Astrocyte of the cerebellum (primary cell): Measurements from ENCODE around the gene ZMIZ1.

Experiments
- DNase-seq: peaks from one replicate; pipeline ENCODE4 v3.0.0-alpha.2; 2011; ENCODE audit warnings: low read depth
- H3K4me3 ChIP-seq: 2 replicates; pipeline ENCODE4 v1.5.1; 2011; ENCODE audit warnings: mild to moderate bottlenecking, low read depth, low read length, moderate library complexity
- in situ Hi-C: cut with HindIII; loops from 2 replicates; pipeline ENCODE4 v1.10.0; 2017; ENCODE audit warnings: low sequenced_read_pairs
- TF ChIP-seq, protein P1 (sequence below): IDR thresholded peaks from 2 replicates; pipeline ENCODE4 v1.5.1; 2012; ENCODE audit warnings: low read length, low read depth, moderate library complexity, mild to moderate bottlenecking; ENCODE audit errors: missing control alignments

The ZMIZ1 gene

DNA sequence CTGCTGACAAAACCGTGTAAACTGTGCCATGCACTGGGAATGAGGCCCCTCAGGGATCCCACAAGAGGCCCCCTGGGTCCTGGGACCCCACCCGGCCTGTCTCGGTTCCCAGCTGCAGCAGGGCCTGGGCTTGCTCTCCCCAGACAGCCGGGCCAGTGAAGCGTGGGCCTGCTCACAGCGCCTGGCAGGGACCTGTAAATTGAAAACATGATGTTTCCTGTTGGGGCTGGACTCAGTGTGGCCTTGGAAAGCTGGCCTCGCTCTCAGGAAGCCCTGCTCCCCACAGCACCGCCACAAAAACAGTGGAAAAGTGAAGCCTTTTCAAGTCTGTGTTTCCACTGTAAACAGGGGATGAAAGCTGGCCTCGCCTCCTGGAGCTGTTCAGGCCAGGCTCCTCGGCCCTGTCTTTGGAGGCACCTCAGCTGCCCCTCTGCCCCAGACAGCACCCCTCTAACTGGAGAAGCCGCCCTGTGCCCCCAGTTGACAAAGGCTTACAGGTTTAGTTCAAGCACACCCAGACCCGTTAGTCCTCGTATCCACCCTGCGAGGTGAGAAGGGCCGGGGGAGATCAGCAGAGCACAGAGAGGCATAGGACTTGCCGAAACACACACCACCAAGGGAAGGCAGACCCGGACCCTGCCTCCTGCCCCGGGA lies 108.3 kb downstream of the ZMIZ1 start:
- no peak overlapping the region for H3K4me3 ChIP-seq
- no peak for DNase-seq
- in situ Hi-C loops, result no loop called here
- TF ChIP-seq, protein P1, sequence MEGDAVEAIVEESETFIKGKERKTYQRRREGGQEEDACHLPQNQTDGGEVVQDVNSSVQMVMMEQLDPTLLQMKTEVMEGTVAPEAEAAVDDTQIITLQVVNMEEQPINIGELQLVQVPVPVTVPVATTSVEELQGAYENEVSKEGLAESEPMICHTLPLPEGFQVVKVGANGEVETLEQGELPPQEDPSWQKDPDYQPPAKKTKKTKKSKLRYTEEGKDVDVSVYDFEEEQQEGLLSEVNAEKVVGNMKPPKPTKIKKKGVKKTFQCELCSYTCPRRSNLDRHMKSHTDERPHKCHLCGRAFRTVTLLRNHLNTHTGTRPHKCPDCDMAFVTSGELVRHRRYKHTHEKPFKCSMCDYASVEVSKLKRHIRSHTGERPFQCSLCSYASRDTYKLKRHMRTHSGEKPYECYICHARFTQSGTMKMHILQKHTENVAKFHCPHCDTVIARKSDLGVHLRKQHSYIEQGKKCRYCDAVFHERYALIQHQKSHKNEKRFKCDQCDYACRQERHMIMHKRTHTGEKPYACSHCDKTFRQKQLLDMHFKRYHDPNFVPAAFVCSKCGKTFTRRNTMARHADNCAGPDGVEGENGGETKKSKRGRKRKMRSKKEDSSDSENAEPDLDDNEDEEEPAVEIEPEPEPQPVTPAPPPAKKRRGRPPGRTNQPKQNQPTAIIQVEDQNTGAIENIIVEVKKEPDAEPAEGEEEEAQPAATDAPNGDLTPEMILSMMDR, result no peak

DNA sequence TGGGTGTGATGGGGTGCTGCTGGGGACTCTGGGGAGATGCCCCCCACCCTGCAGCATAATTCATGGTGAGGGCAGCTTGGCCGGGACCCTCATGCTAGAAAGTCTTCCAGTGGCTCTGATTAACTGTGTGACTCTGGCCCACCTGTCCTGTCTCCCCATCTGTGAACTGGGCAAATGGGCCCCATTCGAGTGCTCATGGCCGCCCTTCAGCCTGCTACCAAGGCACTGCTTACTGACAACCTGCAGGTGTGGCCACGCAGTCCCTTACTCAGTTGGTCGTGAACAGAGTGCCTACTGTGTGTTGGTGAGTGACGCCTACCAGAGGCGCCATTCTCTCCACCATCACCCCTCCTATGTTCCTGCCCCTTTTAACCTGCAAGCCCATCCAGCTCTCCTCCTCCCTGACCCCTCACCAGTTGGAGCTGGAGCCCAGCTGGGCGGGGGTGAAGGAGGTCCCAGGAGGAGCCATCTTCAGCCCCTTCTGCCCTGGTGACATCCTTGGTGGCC lies 109.4 kb downstream of the ZMIZ1 start:
- DNase-seq, result no peak
- H3K4me3 ChIP-seq, result no peak overlapping the region
- in situ Hi-C loops, result no loop called here
- TF ChIP-seq, protein P1, result no peak

DNA sequence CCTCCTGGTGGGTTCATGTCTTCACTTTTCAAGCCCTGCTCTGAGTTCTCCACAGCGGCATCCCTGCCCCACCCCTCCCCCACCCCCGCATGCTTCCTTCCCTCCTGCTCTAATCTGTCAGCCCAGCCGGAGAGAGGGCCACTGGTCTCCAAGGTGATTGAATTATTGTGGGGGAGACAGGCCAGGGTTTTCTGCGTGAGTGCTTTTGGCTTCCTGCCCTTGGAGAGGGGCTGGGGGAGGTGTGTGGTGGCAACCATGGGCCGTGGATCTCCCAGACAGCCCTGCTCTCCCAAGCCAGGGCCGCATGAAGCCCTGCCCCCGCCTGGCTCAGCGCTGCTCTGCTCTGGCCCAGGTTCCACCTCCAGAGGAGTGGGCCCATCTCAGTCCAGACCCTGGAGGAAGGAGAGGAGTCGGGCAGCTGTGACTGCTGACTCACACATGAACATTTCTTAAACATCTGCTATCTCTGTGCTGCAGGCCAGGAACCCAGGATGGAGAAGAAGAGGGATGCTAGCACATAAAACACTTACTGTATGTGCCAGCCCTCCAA lies 109.9 kb downstream of the ZMIZ1 start:
- TF ChIP-seq, protein P1, result no peak
- DNase-seq, result peak; percentile 67
- H3K4me3 ChIP-seq, result no peak overlapping the region
- in situ Hi-C loops, result no loop called here

DNA sequence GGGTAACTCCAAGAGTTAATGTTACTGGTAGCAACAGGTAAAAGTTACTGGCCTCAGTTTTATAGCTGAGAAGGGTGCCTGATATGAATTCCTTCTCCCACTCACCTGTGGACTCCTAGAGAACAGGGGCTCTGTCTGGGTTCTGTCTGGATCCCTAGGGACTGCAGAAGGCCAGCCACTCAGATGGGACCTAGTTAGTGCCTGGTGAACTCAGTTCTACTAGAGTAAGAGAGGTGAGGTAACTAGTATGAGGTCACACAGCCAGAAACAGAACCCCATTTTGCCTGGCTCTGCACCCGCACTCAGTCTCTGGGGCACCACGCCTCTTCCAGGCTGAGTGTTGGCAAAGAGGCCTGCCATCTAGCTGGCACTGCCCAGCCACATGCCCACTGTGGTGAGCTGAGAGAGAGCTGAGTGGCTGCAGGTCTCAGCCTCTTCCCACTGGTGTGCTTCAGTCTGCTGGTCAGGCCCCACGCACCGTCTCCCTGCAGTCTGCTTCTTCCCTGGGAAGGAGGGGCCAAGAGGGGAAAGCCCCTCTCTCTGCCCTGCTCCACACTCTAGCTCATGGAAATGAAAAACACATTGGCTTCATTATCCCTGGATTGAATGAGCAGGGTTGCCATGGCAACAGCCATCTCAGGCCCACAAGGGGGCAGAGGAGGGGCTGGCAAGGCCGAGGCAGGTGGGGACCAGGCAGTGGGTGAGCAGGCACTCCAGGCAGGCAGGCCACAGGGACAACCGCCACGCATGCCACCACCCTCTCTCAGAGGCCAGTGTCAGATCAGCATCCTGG lies 110.6 kb downstream of the ZMIZ1 start:
- TF ChIP-seq, protein P1, result peak; percentile 18
- H3K4me3 ChIP-seq, result no peak overlapping the region
- no peak for DNase-seq
- in situ Hi-C loops, result no loop called here

DNA sequence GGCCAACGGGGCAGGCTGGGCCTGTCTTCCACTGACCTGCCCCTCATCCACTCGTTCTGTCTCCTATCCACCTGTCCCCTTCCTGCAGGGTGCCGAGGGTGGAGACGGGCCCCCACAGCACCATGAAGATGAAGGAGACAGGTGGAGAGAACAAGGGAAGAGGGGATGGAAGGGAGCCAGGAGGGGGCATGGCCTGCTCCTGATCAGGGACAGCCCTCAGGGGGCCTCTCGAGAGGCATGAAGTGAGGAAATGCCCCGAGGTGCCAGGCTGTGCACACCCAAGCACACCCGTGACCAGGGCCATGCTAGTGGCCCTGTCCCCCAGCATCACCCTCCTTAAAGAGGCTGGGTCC lies 111.2 kb downstream of the ZMIZ1 start:
- TF ChIP-seq, protein P1, result no peak
- DNase-seq, result no peak
- no peak overlapping the region for H3K4me3 ChIP-seq
- in situ Hi-C loops, result no loop called here

DNA sequence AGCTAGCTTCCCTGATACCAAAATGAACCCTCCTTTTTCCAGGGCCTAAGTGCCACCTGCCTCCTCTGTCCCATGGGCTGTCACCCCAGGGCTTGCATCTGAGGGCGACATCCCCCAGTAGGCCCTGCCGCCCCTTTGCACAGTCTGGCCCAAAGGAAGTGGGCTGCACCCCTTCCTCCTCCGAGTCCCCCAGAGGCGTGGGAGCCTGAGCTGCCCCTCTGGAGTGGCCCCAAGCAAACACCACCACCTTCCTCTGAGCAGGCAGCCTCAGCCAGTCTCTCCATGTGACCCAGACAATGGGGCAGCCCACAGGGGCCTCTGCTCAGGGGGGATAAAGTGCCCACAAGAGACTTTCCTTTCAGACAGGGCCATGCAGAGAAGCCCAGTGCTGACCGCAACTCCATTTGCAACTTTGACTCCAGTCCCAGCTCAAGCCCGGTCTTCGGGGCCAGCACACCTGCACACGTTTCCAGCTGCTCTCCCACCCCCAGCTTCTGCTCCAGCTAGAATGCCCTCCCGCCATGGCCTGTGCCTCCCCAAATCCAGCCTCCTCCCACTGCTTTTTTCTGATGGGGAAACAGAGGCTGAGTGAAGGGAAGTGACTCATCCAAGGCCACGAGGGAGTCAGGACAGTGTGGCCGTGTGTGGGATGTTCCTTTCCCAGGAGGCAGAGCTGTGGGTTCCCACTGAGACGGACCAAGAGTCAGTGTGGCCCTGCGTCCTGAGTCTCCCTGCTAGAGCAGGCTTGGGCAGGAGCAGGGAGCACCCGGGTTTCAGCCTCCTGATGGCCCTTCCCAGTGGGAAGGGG lies 111.9 kb downstream of the ZMIZ1 start:
- TF ChIP-seq, protein P1, result no peak
- no peak overlapping the region for H3K4me3 ChIP-seq
- in situ Hi-C loops, result no loop called here
- no peak for DNase-seq
